HepG2 (cell line): ENCODE results near the gene NUBPL. TPM values are rescaled to one million over a fixed set of nuclear protein-coding genes. Genes with fewer than 3 reads are reported as not detected.

Source experiments
- ATF4 ChIP-seq, 2 experiments: fragments of 450-650 bp in 1 of 2; sonication (generic) in 1 of 2; formaldehyde crosslinking; IDR thresholded peaks; 2 replicates each; pipeline versions ENCODE4 v1.5.0 to v1.8.0; 2020 to 2022; ENCODE audit warnings: mild to moderate bottlenecking in 1 of 2, missing genetic modification reagents in 1 of 2
- BCL6 ChIP-seq: IDR thresholded peaks from 2 replicates; pipeline ENCODE4 v1.6.1; 2016; ENCODE audit warnings: missing genetic modification reagents, missing compliant biosample characterization
- CCDC6 ChIP-seq: sonication (generic); formaldehyde crosslinking; IDR thresholded peaks from 2 replicates; pipeline ENCODE4 v1.8.1; 2022; ENCODE audit warnings: mild to moderate bottlenecking, missing genetic modification reagents, moderate library complexity
- GATAD2A ChIP-seq: IDR thresholded peaks from 2 replicates; pipeline ENCODE4 v1.6.1; 2016
- HOXA5 ChIP-seq: sonication (generic); formaldehyde crosslinking; IDR thresholded peaks from 2 replicates; pipeline ENCODE4 v1.4.0; 2020; ENCODE audit warnings: missing genetic modification reagents
- IRF2 ChIP-seq: IDR thresholded peaks from 2 replicates; pipeline ENCODE4 v1.6.1; 2018; ENCODE audit warnings: missing genetic modification reagents, missing compliant biosample characterization
- KDM3A ChIP-seq: IDR thresholded peaks from 2 replicates; pipeline ENCODE4 v1.6.1; 2018; ENCODE audit warnings: low read depth, missing compliant biosample characterization
- MIXL1 ChIP-seq: IDR thresholded peaks from 2 replicates; pipeline ENCODE4 v1.6.1; 2016
- MYNN ChIP-seq: sonication (generic); formaldehyde crosslinking; IDR thresholded peaks from 2 replicates; pipeline ENCODE4 v1.4.0; 2020; ENCODE audit warnings: mild to moderate bottlenecking, low read depth, missing genetic modification reagents
- SCMH1 ChIP-seq: sonication (generic); formaldehyde crosslinking; IDR thresholded peaks from 2 replicates; pipeline ENCODE4 v1.9.0; 2021; ENCODE audit warnings: missing genetic modification reagents, mild to moderate bottlenecking, borderline replicate concordance
- SNAPC2 ChIP-seq: sonication (generic); formaldehyde crosslinking; IDR thresholded peaks from 2 replicates; pipeline ENCODE4 v1.8.1; 2022; ENCODE audit warnings: mild to moderate bottlenecking, missing genetic modification reagents
- TFDP1 ChIP-seq: IDR thresholded peaks from 2 replicates; pipeline ENCODE4 v1.6.1; 2016; ENCODE audit warnings: missing compliant biosample characterization, missing genetic modification reagents, borderline replicate concordance
- TRIM24 ChIP-seq: sonication (generic); formaldehyde crosslinking; IDR thresholded peaks from 2 replicates; pipeline ENCODE4 v1.8.0; 2022; ENCODE audit warnings: mild to moderate bottlenecking, missing genetic modification reagents
- ZNF710 ChIP-seq: sonication (generic); formaldehyde crosslinking; IDR thresholded peaks from 2 replicates; pipeline ENCODE4 v1.5.0; 2020; ENCODE audit warnings: mild to moderate bottlenecking, missing genetic modification reagents, borderline replicate concordance
- polyA plus RNA-seq, 8 experiments: library from polyadenylated mRNA; depleted of rRNA in 3 of 8; stranded (reverse) in 7 of 8; unstranded in 1 of 8; fragments of >200 nt; fragmentation: Illumina TruSeq in 4 of 8; extraction: Trizol in 4 of 8; gene quantifications; 2 replicates each; pipeline versions ENCODE4 v1.2.1 to v1.2.3, GENCODE V29; 2011 to 2016; ENCODE audit warnings: low read depth in 4 of 8, missing spikeins in 1 of 8, mixed read lengths in 1 of 8; ENCODE audit not compliant: insufficient read depth in 1 of 8
- total RNA-seq, 5 experiments: library from RNA; depleted of rRNA; stranded (reverse); fragments of >200 nt; fragmentation: Illumina TruSeq; extraction: Trizol; gene quantifications; 2 replicates each; pipeline ENCODE4 v1.2.3, GENCODE V29; 2016; ENCODE audit warnings: low read depth in 1 of 5
- TF ChIP-seq, protein P1 (sequence below): IDR thresholded peaks from 2 replicates; pipeline ENCODE4 v1.6.1; 2012; ENCODE audit warnings: low read length, improper control_type of control experiment
- TF ChIP-seq, protein P2 (sequence below): sonication (generic); formaldehyde crosslinking; IDR thresholded peaks from 2 replicates; pipeline ENCODE4 v1.4.0; 2020; ENCODE audit warnings: missing genetic modification reagents
- TF ChIP-seq, protein P3 (sequence below): IDR thresholded peaks from 2 replicates; pipeline ENCODE4 v1.6.1; 2016; ENCODE audit warnings: mild to moderate bottlenecking, missing biosample characterization, missing genetic modification reagents
- TF ChIP-seq, protein P4 (sequence below): IDR thresholded peaks from 2 replicates; pipeline ENCODE4 v1.6.1; 2016; ENCODE audit warnings: mild to moderate bottlenecking

The NUBPL gene
- total and polyA plus RNA-seq, 2 of the 13 experiments (the other 11 are each of a cell fraction or from before 2014, with no cell fraction given) = 21.3 to 44.1 TPM

- no peak for TF ChIP-seq SNAPC2
- no peak for TF ChIP-seq MYNN
- 0 out of 2 replicates have a peak, but pooled peaks have one; percentile 52 for TF ChIP-seq TRIM24
- TF ChIP-seq, protein P1, sequence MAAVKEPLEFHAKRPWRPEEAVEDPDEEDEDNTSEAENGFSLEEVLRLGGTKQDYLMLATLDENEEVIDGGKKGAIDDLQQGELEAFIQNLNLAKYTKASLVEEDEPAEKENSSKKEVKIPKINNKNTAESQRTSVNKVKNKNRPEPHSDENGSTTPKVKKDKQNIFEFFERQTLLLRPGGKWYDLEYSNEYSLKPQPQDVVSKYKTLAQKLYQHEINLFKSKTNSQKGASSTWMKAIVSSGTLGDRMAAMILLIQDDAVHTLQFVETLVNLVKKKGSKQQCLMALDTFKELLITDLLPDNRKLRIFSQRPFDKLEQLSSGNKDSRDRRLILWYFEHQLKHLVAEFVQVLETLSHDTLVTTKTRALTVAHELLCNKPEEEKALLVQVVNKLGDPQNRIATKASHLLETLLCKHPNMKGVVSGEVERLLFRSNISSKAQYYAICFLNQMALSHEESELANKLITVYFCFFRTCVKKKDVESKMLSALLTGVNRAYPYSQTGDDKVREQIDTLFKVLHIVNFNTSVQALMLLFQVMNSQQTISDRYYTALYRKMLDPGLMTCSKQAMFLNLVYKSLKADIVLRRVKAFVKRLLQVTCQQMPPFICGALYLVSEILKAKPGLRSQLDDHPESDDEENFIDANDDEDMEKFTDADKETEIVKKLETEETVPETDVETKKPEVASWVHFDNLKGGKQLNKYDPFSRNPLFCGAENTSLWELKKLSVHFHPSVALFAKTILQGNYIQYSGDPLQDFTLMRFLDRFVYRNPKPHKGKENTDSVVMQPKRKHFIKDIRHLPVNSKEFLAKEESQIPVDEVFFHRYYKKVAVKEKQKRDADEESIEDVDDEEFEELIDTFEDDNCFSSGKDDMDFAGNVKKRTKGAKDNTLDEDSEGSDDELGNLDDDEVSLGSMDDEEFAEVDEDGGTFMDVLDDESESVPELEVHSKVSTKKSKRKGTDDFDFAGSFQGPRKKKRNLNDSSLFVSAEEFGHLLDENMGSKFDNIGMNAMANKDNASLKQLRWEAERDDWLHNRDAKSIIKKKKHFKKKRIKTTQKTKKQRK = no peak
- no peak for TF ChIP-seq SCMH1 (CRISPR knock-in tag)
- TF ChIP-seq ATF4 (CRISPR knock-in tag; IDR thresholded peaks at IDR 0.05) = peak in 1 of 2 experiments; percentile 83; a peak in 2 of 4 replicates
- TF ChIP-seq, protein P2, sequence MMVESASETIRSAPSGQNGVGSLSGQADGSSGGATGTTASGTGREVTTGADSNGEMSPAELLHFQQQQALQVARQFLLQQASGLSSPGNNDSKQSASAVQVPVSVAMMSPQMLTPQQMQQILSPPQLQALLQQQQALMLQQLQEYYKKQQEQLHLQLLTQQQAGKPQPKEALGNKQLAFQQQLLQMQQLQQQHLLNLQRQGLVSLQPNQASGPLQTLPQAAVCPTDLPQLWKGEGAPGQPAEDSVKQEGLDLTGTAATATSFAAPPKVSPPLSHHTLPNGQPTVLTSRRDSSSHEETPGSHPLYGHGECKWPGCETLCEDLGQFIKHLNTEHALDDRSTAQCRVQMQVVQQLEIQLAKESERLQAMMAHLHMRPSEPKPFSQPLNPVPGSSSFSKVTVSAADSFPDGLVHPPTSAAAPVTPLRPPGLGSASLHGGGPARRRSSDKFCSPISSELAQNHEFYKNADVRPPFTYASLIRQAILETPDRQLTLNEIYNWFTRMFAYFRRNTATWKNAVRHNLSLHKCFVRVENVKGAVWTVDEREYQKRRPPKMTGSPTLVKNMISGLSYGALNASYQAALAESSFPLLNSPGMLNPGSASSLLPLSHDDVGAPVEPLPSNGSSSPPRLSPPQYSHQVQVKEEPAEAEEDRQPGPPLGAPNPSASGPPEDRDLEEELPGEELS (CRISPR knock-in tag) = peak; percentile 45; the same call in 1 of the 2 replicates
- no peak for TF ChIP-seq ZNF710 (CRISPR knock-in tag)
- TF ChIP-seq BCL6 (CRISPR knock-in tag) = peak; percentile 89
- peak; percentile 56; the same call in 1 of the 2 replicates for TF ChIP-seq MIXL1 (CRISPR knock-in tag)
- no peak for TF ChIP-seq TFDP1 (CRISPR knock-in tag)
- no peak for TF ChIP-seq KDM3A
- TF ChIP-seq, protein P3, sequence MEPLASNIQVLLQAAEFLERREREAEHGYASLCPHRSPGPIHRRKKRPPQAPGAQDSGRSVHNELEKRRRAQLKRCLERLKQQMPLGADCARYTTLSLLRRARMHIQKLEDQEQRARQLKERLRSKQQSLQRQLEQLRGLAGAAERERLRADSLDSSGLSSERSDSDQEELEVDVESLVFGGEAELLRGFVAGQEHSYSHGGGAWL (CRISPR knock-in tag) = no peak
- 0 out of 2 replicates have a peak, but pooled peaks have one; percentile 25 for TF ChIP-seq CCDC6 (CRISPR knock-in tag)
- 0 out of 2 replicates have a peak, but pooled peaks have one; percentile 22 for TF ChIP-seq HOXA5 (CRISPR knock-in tag)
- peak; percentile 52 for TF ChIP-seq IRF2 (CRISPR knock-in tag)
- peak; percentile 97 for TF ChIP-seq GATAD2A (CRISPR knock-in tag)
- TF ChIP-seq, protein P4, sequence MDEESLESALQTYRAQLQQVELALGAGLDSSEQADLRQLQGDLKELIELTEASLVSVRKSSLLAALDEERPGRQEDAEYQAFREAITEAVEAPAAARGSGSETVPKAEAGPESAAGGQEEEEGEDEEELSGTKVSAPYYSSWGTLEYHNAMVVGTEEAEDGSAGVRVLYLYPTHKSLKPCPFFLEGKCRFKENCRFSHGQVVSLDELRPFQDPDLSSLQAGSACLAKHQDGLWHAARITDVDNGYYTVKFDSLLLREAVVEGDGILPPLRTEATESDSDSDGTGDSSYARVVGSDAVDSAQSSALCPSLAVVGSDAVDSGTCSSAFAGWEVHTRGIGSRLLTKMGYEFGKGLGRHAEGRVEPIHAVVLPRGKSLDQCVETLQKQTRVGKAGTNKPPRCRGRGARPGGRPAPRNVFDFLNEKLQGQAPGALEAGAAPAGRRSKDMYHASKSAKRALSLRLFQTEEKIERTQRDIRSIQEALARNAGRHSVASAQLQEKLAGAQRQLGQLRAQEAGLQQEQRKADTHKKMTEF (CRISPR knock-in tag) = peak; percentile 58
Observed at GRCh38 chr14:31529053-31529452, 32.2 kb upstream of the NUBPL start (continued).
